Activated naive CD4-positive, alpha-beta T cell treated with Interleukin-2 at 50 U/mL for 16 hours (primary cell): ENCODE results near the gene PBX1.

Experiments
- DNase-seq: peaks from one replicate; pipeline ENCODE4 v3.0.0-alpha.2; 2020

PBX1 gene

GRCh38 chr1:164622068-164622845, 63.3 kb downstream of the PBX1 start:
- no peak for DNase-seq

GRCh38 chr1:164623805-164624204, 64.8 kb downstream of the PBX1 start:
- no peak for DNase-seq

- DNase-seq: no peak
Measured at GRCh38 chr1:164624400-164624799, 65.4 kb downstream of the PBX1 start.

GRCh38 chr1:164625004-164625617, 66.1 kb downstream of the PBX1 start:
- DNase-seq: no peak

- no peak for DNase-seq
Measured at GRCh38 chr1:164628772-164629171, 69.8 kb downstream of the PBX1 start.

- DNase-seq: no peak
Measured at GRCh38 chr1:164629971-164630370, 71.0 kb downstream of the PBX1 start.

- DNase-seq: no peak
Measured at GRCh38 chr1:164630626-164631396, 71.8 kb downstream of the PBX1 start.

GRCh38 chr1:164631751-164632150, 72.8 kb downstream of the PBX1 start:
- DNase-seq: no peak

GRCh38 chr1:164633997-164634396, 75.0 kb downstream of the PBX1 start:
- no peak for DNase-seq

- DNase-seq: no peak
Measured at GRCh38 chr1:164635059-164635802, 76.2 kb downstream of the PBX1 start.

GRCh38 chr1:164635803-164636731, 77.1 kb downstream of the PBX1 start:
- no peak for DNase-seq

GRCh38 chr1:164636757-164637156, 77.8 kb downstream of the PBX1 start:
- DNase-seq: no peak

- no peak for DNase-seq
Measured at GRCh38 chr1:164637461-164638375, 78.7 kb downstream of the PBX1 start.

GRCh38 chr1:164638492-164639202, 79.7 kb downstream of the PBX1 start:
- no peak for DNase-seq

- no peak for DNase-seq
Measured at GRCh38 chr1:164640686-164641352, 81.8 kb downstream of the PBX1 start.

GRCh38 chr1:164641353-164641730, 82.4 kb downstream of the PBX1 start:
- DNase-seq: no peak

GRCh38 chr1:164643018-164643417, 84.0 kb downstream of the PBX1 start:
- no peak for DNase-seq

- no peak for DNase-seq
Measured at GRCh38 chr1:164644268-164644667, 85.3 kb downstream of the PBX1 start.

GRCh38 chr1:164644774-164645644, 86.0 kb downstream of the PBX1 start:
- no peak for DNase-seq
